GM21526 (cell line): ENCODE measurements around the gene B4GALNT1.
"Not testable (repeated sequence)": the region's sequence is repeated elsewhere in the genome, so short reads cannot be mapped to it uniquely, and the experiment has no call there.

Experiments used
- ATAC-seq: cut with Tn5 transposase; IDR thresholded peaks from one replicate; pipeline ENCODE4 v1.9.1; 2021; ENCODE audit warnings: moderate library complexity; ENCODE audit not compliant: unreplicated experiment, low FRiP score

The B4GALNT1 gene

DNA sequence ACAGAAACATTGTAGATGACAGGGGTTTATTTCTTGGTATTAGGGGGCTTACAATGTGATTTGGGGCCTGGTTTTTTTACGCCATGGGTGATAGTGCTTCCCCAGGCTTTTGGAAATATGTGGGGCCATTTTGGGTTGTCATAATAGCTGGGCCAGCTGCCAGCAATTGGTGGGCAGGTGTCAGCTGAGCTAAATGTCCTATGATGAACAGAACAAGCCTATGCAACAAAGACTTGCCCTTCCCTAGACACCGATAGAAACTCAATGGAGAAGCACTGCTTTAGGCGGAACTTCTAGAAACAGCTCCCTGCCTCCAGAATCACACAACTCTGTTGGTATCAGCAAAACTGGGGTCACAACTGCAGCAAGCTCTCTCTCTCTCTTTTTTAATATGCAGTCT lies 5.1 kb upstream of the B4GALNT1 start:
- ATAC-seq: no peak

DNA sequence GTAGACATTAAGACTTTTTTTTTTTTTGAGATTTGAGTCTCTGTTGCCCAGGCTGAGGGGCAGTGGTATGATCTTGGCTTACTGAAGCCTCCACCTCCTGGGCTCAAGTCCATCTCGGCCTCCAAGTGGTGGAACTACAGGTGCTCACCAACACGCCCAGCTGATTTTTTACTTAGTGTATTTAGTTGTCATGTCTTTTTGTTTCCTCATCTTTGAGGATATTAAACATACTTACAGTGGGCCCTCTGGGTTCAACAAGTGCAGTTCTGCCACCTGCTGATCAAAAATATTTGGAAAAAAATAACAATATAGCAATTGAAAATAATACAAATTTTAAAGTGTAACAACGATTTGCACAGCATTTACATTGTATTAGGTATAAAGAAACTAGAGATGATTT lies 4.4 kb upstream of the B4GALNT1 start:
- ATAC-seq: no peak

GRCh38 chr12:57636731-57637130 lies 3.7 kb upstream of the B4GALNT1 start:
- not testable (repeated sequence) for ATAC-seq

DNA sequence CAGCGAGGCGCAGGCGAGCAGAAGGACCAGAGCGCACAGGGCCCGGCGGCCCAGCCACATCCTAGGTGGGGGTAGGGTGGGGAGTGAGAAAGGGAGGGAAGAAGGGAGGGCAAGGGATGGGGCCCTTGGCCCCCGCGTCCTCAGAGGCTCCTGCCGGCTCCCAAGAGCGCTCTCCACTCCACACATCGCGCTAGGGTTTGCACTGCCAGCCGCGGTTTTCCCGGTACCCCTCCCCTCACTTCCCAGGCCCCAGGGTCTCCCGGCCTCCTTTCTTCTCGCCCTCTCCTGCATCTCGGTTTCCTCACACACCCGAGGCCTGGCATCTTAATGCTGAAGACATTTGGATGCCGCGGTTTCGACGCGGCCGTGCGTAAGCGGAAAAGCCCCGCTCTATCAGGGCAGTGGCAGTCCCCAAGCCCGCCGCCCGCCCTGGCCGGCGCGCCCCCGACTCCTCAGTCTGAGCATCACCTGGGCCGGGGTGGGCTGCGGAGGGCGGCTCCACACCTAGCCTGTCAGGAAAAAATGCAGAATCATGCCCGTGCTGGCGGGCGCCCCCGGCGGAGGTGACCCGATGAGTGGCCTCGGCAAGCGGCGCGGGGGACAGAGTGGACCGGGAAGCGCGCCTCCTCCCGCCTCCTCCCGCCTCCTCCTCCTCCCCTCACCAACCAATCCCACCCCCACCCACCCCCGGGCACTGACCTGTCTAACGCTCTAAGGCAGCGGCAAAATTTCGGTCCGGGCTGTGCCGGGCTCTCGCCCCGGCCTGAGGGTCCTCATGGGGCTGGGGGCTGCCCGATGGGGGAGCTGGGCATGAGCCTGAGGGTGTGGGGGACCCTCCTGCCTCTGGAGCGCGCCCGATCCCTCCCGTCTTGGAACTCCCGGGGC lies 686 bp downstream of the B4GALNT1 start:
- no peak for ATAC-seq

DNA sequence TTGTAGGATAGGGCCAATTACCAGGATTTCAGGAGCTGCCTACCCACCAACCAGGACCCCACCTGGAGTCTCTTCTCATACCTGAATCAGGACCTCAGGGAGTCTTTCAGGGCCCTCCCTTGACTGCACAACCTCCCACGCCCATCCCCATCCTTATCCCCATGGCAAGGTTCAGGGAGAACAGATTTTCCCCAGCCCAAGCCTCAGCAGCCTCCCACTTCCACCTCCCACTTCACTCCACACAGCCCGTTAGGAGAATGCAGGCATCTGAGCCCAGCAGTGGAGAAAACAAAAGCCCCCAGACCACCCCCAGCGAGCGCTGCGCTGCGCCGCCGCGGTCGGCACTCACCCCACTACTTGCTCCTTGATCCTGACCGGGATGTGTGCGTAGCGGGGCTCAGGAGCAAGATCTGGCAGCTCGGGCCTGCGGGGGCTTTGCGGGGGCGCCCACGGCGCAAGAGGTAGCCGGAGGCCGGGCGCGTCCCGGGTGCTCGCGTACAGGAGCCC lies 1.4 kb downstream of the B4GALNT1 start:
- ATAC-seq: no peak

DNA sequence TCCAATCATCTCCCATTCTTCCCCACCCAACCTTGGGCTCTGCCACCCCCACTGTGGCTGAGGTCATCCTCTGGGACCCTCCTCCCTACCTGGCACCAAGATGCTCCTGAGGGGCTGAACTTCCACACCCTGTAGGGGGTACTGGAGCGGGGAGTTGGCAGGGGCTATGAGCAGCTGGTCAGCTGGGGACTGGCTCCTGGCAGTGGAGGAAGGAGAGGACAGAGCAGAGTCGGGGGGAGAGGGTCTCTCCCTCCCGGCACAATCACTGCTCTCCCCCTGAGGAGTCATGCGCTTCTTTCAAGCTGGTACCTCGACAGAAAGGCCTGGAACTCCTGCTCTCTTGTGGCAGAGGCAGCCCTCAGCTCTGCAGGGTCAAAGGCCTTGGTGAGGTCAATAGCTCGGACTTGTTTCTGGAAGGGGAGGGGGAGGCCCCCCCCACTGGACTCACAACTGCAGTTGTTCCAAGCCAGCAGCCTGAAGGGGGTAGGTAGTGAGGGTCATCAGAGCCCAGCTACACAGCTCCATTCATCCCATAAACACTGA lies 2.0 kb downstream of the B4GALNT1 start:
- ATAC-seq: no peak

DNA sequence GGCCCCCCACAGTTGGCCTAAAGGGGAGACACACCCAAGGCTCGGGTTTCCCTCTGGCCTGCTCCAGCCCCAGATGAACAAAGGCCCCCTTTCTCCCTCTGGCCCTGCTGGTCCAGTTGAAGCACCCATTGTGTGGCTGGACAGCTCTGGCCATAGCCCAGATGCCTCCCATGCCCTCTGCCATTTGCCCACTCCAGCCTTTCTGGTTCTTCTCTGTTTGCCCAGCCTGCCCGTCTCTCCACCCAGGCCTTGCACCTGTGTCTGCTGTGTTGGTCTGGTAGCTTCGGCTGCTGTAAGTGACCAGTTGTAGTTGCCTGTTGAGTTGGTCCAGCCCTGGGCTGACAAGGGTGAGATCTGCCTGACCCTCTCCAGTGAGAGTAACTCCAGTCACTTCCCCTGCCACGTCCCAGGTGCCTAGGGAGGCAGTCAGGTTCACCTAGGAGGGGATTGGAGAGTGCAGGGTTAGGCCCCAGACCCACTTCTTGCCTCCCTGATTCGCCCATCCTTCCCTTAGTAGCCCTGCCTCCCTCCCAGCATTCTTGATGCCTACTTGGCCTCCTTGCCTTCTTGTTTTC lies 3.0 kb downstream of the B4GALNT1 start:
- no peak for ATAC-seq

DNA sequence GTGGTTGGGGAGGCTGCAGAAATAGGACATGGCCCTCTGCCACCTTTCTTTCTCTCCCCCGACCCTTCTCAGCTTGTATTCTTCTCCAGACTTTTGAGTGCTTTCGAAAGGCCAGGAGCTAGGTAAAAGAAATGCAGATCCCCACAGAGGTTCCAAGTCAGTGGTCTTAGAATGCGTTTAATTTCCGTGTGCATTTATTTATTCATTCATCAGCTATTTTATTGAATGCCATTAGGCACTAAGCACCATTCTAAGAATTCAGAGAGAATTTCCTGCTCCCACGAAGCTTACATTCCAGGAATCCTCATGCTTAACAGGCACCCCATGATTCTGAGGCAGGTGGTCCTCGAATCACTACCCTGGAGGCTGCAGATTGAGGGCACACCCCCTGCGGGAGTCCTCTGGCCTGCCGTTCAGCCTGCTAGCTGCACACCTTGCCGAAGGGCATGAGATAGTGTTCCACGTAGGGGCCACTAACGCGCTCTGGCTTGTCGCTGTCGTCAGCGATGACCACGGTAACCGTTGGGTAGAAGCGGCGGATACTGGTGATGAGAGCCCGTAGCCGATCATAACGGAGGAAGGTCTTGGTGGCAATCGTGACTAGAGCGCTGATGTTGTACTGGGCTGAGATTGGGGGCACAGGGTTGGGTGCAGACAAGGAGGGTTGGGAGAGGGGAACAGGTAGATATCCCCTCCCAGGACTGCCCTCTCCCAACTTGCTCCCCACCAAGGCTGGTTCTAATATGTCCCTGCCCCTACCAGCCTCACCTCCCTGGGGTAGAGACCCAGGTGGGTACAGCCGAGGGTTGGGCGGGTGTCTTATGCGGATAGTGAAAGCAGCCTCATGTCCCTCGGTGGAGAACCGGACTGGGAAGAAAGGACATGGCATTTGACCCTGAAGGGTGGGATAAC lies 4.5 kb downstream of the B4GALNT1 start:
- no peak for ATAC-seq

- ATAC-seq: no peak
Measured at GRCh38 chr12:57627501-57628279, 5.3 kb downstream of the B4GALNT1 start.

DNA sequence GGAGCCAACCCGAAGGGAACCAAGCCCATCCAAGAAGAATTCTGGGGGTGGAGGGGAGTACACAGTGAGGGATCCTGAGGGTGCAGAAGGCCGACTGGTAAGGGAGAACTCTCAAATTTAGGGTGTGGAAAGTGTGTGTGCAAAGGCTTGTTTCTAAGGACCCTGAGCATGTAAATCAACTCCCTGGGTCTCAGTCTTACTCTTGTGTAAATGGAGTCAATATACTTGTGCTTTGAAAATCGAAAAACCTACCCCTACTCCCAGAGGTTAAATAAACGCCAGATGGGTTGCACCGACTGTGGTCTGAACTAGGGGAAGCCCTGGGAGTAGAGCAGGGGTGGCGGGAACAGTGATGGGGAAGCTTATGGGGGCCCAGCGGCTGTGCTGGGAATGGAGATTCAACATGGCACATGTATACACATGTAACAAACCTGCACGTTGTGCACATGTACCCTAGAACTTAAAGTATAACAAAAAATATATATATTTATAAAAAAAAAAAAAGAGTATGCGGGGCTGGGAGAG lies 6.0 kb downstream of the B4GALNT1 start:
- no peak for ATAC-seq

GRCh38 chr12:57626111-57626920 lies 6.7 kb downstream of the B4GALNT1 start:
- ATAC-seq: no peak

GRCh38 chr12:57625261-57626032 lies 7.6 kb downstream of the B4GALNT1 start:
- ATAC-seq: no peak

- no peak for ATAC-seq
Measured at GRCh38 chr12:57624441-57625220, 8.4 kb downstream of the B4GALNT1 start.

GRCh38 chr12:57623811-57624390 lies 9.1 kb downstream of the B4GALNT1 start:
- ATAC-seq: no peak

GRCh38 chr12:57623385-57623784 lies 9.6 kb downstream of the B4GALNT1 start:
- no peak for ATAC-seq

GRCh38 chr12:57622293-57623245 lies 10.4 kb downstream of the B4GALNT1 start:
- no peak for ATAC-seq
